Measurements from ENCODE around the gene MAPKBP1.

Gene MAPKBP1

GRCh38 chr15:41868321-41868720 lies 94.0 kb downstream of the MAPKBP1 start:
- no peak for DNase-seq (ENCODE audit: low read depth)

DNA sequence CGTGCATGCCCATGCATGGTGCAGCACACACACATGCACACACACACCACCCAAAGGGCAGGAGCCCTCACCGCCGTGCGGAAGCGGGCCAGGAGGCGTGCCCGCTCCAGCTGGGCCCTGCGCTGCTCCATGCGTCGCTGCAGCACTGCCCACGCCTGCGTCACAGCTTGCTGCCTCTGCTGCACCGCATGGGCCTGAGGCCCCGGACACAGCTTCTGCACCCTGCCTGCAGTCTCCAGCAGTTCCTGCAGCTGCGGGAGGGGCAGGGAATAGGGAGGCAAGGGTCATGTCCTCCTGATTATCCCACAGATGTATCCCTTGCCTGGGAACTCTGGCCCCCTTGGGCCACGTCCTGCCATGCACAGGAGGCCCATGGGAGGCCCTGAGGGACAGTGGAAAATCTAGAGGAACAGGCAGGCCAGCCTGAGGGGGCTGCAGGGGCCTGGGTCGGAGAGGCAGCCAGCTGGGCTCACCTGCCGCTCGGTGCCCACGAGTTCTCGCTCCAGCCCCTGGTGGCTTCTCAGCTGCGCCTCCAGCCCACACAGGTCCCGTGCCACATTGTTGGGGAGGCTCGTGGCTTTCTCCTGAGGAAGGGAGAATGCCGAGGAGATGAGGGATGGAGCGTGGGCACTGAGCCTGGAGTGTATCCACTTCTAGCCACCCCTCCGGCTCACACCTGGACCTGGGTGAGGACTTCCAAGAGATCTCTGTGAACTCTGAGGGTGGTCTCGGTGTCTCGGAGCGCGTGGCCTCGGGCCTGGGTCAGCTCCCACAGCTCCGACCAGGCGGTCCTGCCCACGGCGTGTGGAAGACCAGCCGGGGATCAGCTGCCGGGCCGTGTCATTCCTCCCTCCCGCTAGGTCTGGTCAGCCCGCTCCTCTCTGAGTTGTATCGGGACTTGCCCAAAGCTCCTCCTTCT lies 95.7 kb downstream of the MAPKBP1 start:
- DNase-seq (ENCODE audit: low read depth), result no peak

GRCh38 chr15:41870689-41871081 lies 96.4 kb downstream of the MAPKBP1 start:
- no peak for DNase-seq (ENCODE audit: low read depth)

DNA sequence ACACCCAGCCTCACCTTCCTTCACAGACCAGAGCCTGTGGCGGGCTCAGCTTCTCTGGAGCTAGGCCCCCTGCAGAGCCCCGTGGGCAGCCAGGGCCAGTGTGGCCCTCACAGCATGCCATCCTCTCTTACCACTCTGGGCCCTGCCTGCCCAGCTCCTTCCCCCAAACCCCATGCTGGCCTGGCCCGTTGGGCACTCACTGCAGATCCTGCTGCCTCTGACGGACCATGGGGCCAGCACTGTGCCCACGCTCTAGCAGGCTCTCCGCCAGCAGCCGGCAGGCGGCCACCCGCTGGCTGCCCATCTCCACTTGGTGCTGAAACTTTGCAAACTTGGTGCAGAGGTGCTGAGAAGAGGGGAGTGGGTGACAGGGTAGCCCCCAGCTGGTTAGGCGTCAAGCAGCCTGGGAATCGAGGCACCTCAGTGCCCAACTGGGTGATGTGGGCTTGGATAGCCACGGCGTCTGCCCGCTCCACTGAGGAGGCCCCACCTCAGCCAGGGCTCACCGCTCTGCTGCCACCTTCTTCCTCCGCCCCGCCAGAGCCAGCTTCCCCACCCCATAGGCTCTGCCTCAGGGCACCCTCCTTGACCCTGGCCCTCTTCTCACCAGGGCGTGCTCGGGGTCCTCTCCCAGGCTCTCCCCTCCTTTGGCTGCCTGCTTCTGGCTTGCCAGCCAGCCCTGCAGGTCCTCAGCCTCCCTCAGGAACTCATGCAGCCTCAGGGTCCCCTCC lies 97.1 kb downstream of the MAPKBP1 start:
- no peak for DNase-seq (ENCODE audit: low read depth)

- DNase-seq (ENCODE audit: low read depth), result no peak
Measured at GRCh38 chr15:41872166-41872747, 98.0 kb downstream of the MAPKBP1 start.

- no peak for DNase-seq (ENCODE audit: low read depth)
Measured at GRCh38 chr15:41873711-41874110, 99.4 kb downstream of the MAPKBP1 start.

- DNase-seq (ENCODE audit: low read depth), result no peak
Measured at GRCh38 chr15:41874736-41875135, 100.5 kb downstream of the MAPKBP1 start.

GRCh38 chr15:41876007-41876406 lies 101.7 kb downstream of the MAPKBP1 start:
- no peak for DNase-seq (ENCODE audit: low read depth)

DNA sequence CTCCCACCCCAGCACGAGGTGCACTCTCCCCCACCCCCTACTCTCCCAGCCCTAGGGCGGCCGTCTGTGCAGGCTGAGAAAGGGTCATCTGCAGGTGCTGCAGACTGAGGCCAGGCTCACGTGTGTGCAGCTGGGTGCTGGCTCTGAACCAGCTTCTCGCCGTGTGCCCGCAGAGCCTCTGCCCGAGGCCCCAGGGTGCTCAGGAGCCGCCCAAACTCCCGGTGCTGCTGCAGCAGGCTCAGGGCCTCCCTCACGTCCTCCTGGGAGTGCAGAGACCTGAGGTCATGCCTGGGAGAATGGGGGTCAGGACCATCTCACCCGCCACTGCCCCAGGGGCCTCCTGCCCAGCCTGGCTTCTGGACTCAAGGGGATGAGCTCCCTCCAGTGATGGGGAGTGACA lies 102.4 kb downstream of the MAPKBP1 start:
- DNase-seq (ENCODE audit: low read depth), result no peak
